ENCODE results near the gene MVK.

Gene MVK

DNA sequence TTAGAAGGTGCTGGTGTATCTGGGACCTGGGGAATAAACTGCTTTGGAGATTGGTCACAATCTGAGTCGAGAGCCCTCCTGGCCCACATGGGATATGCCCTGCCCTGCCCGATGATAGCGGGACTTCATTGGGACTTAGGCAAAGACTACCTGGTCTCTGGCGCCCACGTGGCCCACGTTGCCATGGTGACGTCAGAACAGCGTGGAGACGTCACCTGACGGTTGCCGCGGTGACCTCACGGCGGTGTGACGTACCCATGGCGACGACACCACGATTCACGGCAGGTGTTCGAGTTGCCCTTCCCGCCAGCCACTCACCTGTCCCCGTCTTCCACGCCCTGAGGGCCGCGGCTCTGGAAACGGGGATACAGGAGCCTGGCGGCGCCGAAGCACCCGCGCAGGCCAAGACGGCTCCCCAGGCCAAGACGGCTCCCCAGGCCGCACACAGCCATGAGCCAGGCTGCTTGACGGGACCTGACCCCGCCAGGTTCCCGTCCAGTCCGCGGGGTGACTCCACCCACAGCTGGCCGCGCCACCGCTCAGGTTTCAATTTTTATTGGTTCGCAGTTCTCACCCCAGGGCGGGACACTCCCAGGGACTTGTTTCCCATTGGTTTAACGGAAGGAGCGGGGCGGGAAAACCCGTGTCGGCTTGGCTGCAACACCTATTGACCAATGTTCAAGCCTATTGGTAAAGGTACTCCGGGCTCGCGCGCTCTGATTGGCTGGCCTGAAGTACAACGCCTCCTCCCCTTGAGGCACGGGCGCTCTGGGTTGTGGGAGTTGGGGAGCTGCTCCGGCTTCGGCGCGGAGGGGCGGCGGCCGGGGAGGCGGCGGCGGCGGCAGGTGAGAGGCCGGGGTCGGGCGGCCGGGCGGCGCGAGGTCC, at the start of gene MVK, which contains the start of gene MMAB:
TSS of gene MVK (plus strand) at position 766 of the 885 bp plus-strand sequence. CDS start 1,029 bp downstream, outside the sequence.
TSS of gene MMAB (minus strand) at position 476 of the 885 bp plus-strand sequence. CDS start at position 452, 24 bp downstream.
- peak; percentile 97 for DNase-seq (ENCODE audit: low read depth)

- no peak for DNase-seq (ENCODE audit: low read depth)
Observed at GRCh38 chr12:109524466-109525278, 48.9 kb upstream of the MVK start.

GRCh38 chr12:109525279-109525585, 48.4 kb upstream of the MVK start:
- no peak for DNase-seq (ENCODE audit: low read depth)

DNA sequence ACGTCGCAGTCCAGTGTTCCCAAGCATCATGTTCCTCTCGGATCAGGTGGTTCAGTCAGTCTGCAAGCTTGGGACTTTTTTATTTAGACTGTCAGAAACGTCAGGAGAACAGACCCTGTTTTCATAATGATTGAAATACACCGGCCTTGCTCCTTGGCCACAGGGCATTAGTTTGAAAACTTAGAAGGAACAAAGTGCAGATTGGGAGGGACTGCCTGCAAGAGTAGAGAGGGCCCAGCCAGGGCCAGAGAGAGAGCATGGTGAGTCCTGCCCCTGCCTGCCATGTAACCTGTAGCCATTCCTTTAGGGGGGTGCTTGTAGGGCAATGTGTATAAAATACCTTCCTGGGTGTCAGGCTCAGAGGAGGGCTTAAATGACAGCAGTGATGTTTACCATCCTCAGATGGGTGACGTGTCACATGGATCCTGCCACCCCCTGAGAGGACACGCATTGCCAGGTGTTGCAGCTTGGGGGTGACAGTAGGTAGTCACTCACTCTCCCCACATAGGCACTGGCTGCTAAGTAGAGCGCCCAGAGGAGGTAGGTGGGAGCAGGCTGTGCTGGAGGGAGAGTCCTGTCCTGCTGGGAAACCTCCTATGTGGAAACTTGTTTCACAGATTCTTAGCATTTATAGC, 46.0 kb upstream of the MVK start:
- no peak for DNase-seq (ENCODE audit: low read depth)

DNA sequence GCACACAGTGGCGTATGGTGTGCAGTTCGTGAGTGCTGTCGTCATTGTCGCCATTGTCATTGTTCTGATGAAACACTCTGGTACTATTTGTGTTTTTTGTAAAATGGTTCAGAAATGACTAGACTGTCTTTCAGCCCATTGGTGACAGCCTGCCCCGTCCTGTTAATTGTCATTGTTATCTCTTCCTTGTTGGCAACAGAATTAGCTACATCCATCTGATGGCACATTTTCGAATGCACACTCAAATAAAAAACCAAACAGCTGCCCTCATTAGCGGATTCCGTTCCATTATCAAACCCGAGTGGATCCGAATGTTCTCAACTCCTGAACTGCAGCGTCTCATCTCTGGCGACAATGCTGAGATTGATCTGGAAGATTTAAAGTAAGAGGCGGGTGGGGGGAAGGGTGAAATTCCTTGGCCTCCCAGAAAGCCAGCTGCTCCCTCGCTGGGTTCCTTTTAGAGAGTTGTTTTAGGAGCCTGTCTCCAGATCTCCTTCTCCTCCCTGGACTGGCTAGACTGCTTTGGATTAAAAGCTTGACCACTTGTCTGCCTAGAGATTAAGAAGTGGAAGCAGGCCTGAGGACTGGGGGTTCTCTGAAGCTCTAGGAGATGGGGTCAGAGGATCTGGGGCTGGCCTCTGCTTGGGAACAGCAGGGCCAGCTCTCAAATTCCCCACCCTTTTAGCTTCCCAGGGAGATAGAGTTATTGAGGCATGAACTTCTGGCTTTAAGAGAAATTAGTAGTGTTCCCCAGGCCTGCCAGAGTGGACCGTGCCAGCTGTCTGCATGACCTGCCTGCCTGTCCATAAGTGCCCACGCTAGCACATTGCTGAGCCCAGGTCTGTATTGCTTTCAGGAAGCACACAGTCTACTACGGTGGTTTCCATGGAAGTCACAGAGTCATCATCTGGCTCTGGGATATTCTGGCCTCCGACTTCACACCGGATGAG, 43.6 kb upstream of the MVK start:
- no peak for DNase-seq (ENCODE audit: low read depth)

DNA sequence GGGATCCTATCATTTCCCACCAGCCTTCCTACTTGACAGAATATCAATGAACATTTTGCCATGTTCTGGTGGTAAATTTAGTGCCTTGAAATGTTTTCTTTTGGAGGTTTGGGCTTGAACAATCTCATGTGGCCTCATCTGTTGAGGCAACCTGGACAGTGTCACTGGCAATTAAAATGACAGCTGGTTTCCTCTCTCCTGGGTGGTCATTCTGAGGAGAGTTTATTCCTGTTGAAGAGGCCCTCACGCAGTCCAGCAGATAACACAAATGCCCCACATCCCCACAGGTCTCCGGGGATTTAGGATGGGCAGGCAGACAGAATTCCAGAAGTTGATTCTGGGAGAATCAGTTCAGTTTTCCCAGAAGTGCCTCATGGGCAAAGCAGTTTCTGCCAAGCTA, 42.2 kb upstream of the MVK start:
- DNase-seq (ENCODE audit: low read depth): no peak

DNA sequence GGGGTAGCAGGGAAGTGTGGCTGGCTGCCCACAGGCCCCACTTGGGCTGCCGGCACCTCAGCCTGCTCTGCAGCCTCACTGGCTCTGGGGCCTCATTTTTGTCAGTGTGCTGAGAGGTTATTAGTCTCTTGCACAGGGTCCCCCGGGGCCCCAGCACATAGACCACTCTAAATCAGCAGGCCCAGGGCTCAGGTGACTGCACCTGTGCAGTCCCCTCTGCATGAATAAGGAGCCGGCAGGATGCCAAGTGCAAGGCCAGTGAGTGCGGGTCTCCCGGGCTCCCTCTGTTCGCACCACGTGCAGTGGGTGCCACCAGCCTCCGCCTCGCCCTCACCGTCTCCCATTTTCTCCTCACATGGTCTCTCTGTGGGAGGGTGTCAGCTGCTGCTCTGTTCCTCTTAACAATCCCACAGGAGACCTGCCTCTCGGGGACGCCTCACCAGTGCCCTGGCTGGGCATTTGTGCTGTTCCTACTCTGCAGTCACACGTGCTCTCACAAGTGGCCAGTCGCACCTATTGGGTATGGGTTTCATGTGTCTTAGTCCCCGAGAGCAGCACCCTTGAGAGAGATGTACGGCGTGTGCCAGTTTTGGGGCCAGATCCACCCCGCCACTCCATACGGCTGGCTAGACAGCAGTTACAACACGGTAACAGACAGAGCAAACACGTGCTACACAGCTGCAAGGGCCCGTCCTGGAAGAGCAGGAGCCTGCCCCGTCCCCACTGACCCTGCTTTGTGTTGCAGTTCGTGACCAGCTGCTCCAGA, 40.7 kb upstream of the MVK start:
- no peak for DNase-seq (ENCODE audit: low read depth)

GRCh38 chr12:109533487-109533740, 40.2 kb upstream of the MVK start:
- no peak for DNase-seq (ENCODE audit: low read depth)

GRCh38 chr12:109534456-109534855, 39.1 kb upstream of the MVK start:
- DNase-seq (ENCODE audit: low read depth): no peak

GRCh38 chr12:109535231-109535862, 38.2 kb upstream of the MVK start:
- DNase-seq (ENCODE audit: low read depth): no peak

- no peak for DNase-seq (ENCODE audit: low read depth)
Observed at GRCh38 chr12:109535863-109536250, 37.7 kb upstream of the MVK start.

DNA sequence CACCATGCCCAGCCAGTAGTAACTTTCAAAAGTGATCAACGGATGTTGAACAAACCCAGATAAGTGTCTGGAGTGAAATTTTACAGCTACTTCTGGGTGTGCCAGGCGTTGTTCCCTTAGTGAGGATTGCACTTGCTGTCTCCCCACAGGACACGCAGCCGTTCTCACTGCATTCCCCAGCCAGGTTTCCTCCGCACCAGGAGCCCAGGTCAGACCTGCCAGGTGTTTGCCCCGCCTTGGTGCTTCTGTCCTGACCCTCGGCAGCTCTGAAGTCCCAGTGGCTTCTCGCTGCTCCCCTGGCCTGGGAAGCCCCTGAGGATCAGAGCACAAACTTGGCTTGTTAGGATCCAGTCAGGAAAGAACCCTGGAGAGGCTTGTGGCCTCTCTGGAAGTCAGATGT, 36.5 kb upstream of the MVK start:
- DNase-seq (ENCODE audit: low read depth): no peak

DNA sequence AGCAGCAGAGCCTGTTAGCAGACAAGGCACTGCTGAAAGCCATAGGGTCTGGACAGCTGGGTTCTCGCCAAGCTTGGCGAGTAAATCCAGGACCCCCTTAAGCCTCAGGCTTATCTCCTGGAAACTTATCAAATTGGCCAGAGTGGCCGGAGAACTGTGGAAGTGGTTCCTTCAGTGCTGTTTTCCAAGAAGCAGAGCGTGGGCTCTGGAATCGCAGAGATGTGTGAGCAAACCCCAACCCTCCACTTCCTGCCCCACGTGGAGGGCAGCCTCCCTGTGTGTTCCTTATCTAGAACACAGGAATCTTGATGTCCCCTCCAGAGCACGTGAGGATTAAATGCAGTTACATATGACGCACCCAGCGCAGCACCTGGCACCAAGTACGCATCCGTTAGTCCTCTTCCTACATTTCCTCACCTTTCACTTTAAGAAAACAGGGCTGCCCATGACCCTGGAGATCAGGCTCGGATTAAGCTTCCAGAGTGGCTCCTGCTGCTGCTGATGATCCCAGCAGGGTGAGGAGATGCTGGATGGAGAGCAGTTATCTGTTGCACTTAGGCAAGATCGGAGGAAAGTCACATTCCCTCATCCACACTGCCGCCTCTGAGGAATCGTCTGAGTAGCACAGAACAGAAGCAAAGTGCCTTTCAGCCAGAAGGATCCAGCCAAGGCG, 35.3 kb upstream of the MVK start:
- no peak for DNase-seq (ENCODE audit: low read depth)

DNA sequence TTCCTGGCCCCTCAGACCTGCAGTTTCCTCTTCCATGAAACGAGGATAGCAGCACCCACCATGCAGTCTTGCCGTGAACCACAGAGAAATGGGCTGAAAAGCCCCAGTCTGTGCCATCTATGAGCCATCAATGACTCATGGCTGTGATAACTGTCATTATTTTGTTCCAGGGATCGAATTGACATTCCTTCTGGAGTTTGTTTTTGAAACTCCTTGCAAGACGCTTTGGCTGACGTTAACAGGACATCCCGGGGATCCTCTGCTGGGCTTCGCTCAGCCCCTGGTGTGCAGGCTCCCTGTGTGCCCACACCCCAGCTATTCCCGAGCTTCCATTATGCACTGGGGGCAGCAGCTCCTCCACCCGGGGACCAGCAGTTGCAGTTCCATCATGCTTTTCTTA, 34.1 kb upstream of the MVK start:
- DNase-seq (ENCODE audit: low read depth): no peak

- DNase-seq (ENCODE audit: low read depth): no peak
Observed at GRCh38 chr12:109540526-109541412, 32.8 kb upstream of the MVK start.

DNA sequence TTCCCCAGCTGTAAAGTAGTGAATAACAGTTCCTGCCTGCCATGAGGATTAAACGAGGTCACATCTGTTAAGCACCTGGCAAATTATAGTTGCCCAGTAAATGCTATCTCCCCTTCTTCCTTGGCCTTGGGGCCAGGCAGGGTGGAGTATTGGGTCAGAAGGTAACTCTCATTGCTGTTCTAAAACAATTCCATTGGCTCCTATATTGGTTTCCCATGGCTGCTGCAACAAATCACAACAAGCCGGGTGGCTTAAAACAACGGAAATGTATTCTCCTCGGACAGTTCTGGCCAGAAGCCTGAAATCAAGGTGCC, 32.2 kb upstream of the MVK start:
- DNase-seq (ENCODE audit: low read depth): no peak

DNA sequence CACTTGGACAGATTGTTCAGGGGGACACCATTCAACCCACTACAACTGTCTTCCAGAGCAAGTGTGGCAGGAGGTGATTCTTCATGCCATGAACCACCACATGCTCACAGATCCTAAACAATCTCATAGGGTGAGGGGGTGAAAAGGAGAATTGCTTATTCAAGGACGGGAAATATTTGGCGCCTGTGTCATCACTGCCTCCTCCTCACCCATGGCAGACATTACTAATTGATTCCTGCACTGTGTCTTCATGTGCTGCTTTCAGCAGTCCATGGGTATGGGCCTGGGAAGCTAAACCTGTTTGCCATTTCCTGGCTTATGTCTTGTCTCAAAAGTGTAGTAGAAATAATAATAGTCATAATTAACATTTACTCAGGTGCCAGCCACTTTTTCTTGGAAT, 31.6 kb upstream of the MVK start:
- DNase-seq (ENCODE audit: low read depth): no peak

DNA sequence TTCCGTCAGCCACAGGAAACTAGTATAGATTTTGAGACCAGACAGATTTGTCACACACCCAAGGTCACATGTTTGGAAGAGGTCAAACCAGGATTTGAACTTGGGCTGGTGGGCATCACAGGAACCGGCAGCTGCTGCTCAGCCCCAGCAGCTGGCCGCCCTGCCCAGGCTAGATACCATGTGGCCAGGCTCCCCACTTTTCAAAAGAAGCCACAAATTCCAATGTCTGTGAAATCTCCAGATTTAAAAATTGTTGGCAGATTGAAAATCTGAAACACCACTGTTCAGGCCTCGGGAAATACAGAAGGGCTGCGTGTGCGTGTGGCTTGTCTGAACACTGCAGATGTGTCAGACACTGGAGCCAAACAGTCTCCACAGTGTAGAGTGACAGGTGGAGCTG, 30.7 kb upstream of the MVK start:
- DNase-seq (ENCODE audit: low read depth): no peak

DNA sequence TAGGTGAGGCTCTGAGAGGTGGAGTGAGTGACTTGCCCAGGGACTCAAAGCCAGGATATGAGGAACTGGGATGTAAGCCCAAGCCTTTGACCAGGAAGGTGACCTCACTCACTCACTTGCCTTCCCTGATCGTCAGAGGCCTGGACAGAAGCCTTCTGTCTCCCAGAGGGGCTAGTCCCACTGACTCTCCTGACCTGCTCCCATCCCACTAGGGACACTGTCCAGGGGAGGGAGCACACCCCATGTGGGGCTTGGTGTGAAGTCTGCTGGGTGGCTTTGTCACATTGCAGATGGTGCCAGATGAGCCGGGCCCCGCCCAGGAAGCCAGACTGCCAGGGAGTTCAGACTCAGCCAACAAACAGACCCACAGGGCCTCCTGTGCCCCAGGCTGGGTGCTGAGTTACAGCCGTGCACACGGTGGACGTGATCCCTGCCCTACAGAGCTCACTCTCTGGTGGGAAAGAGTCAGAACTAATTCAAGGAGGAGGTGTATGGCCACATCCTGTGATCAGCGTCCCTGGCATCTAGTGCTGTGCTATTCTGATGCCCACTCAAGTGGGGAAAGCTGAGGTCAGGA, 28.6 kb upstream of the MVK start:
- no peak for DNase-seq (ENCODE audit: low read depth)
